Lower leg skin (tissue), 3 donors: ENCODE data around the gene STAMBPL1.

Source experiments
- POLR2A ChIP-seq, 2 donors: fragments of 450-650 bp; IDR thresholded peaks; one replicate each; pipeline ENCODE4 v1.6.1; 2016 to 2017; ENCODE audit warnings: antibody characterized with exemption in 2 of 2, mild to moderate bottlenecking in 1 of 2, moderate library complexity in 1 of 2
- TF ChIP-seq, protein P1 (sequence below), 3 donors: fragments of 450-650 bp; IDR thresholded peaks; one replicate each; pipeline ENCODE4 v1.5.1; 2016; ENCODE audit warnings: antibody characterized with exemption in 3 of 3, mild to moderate bottlenecking in 3 of 3, moderate library complexity in 2 of 3

DNA sequence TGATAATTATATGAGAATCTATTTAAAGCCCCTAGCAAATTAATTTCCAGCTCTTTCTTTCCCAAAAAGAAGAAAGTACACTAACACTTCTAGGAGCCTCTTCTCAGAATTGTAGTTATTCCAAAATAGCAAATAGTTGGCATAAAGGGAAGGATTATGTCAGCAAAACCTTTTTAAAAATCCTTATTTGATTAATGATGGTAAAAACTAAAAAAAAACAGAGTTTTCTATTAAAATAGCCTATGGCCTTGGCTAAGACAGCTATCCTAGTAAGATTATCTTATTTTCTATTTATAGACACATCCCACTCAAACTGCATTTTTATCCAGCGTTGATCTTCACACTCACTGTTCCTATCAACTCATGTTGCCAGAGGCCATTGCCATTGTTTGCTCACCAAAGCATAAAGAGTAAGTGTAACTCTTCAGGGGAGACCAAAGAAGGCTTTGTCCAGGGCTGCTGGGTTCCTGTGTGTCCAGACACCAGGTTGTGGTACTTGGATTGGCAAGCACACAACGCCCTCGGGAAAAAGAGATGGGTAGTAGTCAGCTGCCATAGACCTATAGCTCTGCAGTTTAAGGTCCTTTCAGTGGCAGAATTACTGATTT, 41.0 kb downstream of the STAMBPL1 start:
- TF ChIP-seq, protein P1, sequence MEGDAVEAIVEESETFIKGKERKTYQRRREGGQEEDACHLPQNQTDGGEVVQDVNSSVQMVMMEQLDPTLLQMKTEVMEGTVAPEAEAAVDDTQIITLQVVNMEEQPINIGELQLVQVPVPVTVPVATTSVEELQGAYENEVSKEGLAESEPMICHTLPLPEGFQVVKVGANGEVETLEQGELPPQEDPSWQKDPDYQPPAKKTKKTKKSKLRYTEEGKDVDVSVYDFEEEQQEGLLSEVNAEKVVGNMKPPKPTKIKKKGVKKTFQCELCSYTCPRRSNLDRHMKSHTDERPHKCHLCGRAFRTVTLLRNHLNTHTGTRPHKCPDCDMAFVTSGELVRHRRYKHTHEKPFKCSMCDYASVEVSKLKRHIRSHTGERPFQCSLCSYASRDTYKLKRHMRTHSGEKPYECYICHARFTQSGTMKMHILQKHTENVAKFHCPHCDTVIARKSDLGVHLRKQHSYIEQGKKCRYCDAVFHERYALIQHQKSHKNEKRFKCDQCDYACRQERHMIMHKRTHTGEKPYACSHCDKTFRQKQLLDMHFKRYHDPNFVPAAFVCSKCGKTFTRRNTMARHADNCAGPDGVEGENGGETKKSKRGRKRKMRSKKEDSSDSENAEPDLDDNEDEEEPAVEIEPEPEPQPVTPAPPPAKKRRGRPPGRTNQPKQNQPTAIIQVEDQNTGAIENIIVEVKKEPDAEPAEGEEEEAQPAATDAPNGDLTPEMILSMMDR (IDR thresholded peaks at IDR 0.05), result no peak
- no peak for TF ChIP-seq POLR2A (IDR thresholded peaks at IDR 0.05)
